GM21515 (cell line): ENCODE measurements around the gene LUC7L.
"Not testable (repeated sequence)": the region's sequence is repeated elsewhere in the genome, so short reads cannot be mapped to it uniquely, and the experiment has no call there.

ENCODE experiments used
- ATAC-seq: cut with Tn5 transposase; IDR thresholded peaks from one replicate; pipeline ENCODE4 v1.9.1; 2021; ENCODE audit not compliant: unreplicated experiment

LUC7L gene, protein sequence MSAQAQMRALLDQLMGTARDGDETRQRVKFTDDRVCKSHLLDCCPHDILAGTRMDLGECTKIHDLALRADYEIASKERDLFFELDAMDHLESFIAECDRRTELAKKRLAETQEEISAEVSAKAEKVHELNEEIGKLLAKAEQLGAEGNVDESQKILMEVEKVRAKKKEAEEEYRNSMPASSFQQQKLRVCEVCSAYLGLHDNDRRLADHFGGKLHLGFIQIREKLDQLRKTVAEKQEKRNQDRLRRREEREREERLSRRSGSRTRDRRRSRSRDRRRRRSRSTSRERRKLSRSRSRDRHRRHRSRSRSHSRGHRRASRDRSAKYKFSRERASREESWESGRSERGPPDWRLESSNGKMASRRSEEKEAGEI

DNA sequence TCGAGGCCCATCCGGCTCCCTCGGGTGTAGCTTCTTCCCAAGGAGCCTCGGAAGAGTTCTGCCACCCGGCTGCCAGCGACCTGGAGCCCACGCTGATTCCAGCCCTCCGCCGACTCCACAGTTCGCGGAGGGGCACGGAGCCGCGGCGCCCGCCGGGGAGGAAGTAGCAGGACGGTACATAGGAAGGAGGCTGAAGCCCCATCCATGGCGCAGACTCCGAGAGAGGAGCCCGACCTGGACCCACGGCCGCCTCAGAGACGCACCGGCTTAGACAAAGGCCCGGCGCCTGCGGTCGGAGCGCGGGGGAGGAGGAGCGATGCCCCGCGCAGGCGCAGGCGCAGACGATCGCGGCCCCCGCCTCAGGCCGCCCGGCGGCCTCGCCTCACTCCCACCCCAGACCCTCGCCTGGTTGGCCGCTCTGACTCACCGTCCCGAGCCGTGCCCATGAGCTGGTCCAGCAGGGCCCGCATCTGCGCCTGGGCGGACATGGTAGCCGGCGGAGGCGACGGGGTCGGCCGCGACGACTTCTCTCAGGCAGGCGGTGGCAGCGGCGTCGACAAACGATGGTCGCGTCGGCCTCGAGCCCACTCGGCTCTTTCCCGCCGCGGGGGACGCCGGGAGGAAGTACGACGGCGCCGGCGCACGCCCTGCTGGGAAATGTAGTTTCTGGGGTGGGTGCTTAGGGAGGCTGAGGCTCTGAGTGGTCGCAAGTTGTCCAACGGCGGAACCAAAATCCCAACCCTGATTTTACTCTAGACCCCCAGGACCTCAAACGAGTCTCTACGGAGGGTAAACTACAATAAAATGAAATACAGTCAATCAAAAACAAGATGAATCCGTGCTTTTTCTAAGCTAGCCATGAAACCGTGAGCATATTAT lies at the start of gene LUC7L:
Gene LUC7L (minus strand): TSS at position 598 of the 879 bp plus-strand sequence. CDS start 110 bp downstream, at position 488.
- ATAC-seq = peak; percentile 75

DNA sequence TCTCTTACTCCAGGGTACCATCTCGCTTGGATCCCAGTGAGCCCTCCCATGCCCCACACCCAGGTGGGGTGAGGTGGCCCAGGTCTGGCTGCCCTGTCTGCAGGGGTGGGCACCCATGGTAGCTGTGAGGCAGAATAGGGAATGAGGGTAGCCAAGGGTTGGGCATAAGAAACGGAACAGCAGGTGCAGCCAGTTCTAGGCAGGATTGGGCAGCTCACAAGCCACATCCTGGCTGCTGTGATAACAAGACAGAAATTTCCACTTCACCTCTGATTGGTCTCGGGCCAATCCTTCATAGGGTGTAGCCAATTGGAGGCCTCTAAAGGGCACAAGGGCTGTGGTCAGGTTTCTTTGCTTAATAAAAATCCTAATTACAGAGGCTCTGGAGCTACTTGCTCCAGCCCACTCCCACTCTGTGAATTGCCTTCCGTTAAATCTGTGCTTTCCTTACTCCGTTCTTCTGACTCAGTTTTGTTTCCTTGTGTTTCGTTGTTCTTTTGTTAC lies 49.7 kb upstream of the LUC7L start:
- ATAC-seq = no peak

DNA sequence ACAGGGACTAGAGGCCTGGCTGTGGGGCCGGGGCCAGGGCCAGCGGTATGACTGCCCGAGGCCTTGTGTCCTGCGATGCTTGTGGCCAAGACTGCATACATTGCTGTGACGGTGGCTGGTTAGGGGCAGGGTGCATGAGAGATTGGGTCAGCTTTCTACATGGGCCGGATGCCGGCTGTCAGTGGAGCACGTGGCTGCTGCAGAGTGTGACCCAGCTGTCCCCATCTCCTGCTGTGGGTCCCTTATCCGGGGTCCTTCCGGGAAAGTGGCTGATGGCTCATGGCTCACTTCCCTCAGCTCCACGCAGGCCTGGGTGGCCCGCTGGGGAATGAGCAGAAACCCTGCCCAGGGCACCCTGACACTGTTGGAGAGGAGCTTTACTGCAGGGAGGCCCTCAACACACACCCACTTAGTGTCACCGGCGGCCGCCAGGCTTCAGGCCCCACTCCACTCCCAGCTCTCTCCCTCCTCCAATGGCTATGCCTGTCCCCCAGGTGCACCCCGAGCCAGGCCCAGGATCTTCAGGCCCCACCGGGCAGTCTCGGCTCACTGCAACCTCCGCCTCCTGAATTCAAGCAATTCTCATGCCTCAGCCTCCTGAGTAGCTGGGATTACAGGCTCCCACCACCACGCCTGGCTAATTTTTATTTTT lies 47.3 kb upstream of the LUC7L start:
- no peak for ATAC-seq

DNA sequence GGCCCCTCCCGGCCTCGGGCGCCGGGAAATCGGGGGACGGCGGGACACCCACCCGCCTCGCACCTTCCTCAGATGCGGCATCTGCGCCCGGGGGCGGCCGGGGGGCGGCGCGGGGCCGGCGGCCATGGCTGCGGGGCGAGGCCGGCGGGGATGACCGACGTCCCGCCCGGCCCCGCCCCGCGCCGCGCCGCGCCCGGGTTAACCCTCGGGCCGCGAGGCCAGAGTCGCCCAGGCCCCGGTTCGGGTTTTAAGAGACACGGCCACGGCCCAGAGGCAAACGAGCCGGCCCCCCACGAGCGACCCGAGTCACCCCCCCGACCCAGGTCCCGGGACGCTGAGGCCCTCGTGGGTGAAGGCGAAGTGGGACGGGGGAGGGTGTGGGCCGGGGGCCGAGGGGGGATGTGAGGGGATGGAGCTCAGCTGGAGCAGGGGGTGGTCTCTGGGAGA lies 46.6 kb upstream of the LUC7L start, which contains the start of gene RGS11:
Gene RGS11 (minus strand): TSS at position 159 of the 447 bp plus-strand sequence. CDS start 33 bp downstream, at position 126.
- no peak for ATAC-seq

DNA sequence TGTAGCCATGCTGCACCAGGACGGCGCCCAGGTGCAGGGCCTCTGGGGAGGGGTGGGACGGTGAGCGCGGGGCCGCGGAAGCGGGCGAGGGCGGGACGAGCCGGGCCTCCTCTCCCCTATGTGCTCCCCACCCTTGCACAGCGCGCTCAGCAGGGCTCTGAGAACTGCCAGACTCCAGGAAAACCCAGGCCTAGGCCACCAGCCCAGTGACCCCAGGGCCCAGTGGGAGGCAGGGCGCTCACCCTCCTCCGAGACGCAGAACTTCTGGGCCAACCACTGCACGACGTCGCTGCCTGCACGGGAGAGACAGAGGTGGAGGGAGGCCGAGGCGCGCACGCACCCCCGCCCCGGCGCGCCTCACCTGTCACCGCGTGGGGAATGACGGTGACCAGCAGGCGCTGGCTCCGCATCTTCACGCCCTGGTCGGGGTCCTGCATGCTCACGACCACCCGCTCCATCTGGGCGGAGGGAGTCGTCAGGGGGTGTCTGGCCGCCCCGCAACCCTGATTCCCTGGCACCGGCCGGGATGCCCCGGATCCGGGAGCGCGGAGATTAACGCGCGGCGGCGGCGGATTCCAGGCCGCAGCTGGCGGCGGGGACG lies 45.9 kb upstream of the LUC7L start:
- no peak for ATAC-seq

DNA sequence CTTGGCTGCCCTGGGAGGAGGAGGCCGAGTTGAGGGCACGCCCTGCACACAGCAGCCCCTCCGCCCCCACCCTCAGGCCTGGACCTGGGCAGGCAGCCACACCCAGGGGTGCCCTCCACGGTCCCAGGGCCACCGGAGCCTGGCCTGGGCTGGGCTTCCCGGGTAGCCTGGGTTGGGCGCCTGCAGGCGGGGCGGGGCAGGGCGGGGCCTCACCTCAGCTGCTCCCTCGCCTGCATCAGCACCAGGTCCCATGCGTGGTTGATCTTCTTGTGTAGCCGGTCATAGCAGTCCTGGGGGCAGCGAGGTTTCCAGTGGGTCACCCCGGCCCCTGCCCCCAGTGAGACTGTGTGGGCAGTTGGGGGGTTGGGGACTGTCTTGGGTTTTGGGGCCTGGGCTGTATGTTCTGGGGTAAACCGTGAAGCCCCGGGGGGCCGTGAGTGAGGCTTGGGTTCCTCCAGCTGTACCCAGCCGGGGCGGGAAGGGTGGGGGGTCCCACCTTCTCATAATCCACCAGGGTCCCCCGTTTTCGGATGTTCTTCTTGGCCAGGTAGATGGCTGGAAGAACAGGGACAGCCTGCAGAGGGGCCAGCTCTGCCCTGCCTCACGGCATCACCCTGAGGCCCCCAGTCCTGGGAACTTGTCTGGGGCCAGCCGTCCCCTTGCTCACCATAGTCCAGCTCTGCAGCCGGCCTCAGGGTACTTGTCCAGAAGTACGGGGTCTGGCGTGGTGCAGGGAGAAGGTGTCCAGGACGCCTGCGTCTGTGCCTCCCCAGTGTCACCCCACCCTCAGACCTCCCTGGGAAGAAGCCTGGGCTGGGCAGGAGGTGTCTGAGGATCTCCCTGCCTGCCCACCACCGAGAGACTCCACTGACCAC lies 44.5 kb upstream of the LUC7L start:
- ATAC-seq = no peak

DNA sequence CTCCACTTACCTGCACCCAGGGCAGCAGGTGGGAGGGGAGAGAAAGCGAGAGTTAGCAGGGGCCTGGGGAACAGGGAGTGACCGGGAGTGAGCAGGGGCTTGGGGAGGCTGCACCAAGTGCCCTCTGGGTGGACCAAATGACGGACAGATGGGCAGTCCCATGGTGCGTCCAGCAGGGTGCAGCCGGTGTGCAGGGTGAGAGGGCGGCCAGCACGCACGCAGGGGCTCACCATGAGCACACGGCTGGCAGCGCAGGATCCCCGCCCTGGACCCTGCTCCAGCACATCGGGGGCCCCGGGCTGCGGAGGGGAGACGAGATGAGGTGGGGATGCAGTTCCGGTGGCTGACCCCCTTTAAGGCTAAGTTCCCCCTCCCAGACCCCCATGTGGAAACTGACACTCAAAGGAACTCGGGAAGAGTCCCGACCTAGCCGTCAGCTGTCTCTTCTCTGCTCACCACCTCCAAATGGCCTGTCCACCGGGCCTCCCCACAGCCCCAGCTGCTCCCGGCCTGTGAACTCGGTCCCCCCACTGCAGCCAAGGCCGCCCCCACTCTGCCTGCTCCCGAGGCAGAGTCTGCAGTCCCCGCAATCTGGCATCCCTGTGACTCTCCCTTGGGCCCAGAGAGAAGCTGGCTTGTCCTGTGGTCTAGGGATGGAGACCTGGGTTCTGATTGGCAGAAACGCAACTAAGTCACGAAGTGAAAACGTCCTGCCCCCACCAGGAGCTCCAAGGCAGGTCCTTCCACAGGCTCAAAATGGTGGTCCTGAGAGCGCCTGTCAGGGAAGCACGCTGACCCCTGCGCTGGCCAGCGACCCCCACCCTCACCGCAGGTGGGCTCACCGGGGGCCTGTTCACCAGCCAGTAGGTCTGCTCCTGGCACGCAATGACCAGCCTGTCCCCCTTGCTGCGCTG lies 43.6 kb upstream of the LUC7L start:
- no peak for ATAC-seq

DNA sequence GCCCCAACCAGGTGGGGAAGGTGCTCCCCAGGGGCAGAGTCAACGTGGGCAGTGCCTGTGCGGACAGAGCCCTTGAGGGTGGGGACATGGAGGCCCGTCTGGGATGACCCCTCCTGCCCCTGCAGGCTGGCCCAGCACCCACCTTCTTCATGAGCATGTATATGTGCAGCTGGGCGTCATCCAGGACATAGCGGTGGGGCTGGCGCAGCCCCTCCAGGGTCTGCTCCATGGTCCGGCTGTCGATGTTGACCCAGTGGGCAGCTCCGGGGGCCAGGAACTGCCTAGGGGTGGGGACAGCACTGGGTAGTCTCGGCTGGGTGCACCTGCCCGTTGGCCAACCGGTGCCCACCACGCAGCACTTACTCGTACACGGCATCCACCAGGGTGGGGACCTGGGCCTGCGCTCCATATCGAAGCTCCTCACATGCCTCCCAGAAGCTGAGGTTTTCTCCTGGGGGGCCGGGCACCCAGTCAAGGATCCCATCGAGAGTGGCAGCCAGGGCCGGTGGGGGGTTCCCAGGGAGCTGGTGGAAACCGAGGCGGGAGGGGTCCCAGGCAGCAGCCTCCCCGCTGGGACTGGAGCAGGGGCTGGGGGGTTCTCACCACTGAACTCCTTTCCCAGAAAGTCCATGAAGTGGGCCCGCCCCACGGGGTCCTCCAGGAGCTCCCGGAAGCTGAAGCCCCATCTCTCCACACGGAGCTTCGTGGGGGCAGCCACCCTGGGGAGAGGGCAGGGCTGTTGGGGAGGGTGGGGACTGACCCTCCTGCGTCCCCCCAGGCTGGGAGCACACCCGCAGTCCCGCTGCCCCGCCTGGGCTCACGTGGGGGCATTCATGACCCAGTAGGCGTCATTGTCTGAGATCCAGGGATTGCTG lies 41.4 kb upstream of the LUC7L start:
- no peak for ATAC-seq

DNA sequence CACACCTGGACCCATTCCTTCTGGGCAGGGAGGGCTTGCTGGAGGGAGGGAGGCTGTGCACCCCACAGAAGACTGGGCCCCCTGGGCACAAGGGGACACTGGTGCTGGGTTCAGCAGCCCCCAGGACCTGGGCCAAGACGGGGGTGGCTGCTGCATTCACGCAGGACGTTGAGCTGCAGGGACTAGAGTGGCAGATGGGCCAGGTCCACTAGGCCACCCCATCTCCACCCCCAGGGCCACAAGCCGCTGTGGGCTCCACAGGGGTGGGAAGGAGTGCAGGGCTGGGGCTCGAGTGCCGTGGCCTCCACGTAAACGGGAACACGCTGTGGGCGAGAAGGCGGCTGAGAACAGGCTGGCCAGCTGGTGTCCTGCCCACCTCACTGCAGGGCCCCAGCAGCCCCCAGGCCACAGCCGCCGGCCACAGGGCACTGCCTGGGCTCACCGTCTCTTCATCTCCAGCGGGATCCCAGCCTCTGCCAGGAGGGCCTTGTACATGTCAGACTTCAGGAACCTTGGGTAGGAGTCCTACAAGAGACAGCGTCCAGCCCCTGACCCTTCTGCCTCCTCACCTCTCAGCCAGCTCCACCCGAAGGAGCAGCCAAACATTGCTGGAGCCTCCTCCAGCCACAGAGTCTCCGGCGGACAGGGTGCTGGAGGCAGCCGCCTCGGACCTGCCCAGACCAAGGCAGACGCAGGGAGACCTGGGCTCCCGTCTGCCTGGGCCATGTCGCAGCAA lies 40.0 kb upstream of the LUC7L start:
- no peak for ATAC-seq

DNA sequence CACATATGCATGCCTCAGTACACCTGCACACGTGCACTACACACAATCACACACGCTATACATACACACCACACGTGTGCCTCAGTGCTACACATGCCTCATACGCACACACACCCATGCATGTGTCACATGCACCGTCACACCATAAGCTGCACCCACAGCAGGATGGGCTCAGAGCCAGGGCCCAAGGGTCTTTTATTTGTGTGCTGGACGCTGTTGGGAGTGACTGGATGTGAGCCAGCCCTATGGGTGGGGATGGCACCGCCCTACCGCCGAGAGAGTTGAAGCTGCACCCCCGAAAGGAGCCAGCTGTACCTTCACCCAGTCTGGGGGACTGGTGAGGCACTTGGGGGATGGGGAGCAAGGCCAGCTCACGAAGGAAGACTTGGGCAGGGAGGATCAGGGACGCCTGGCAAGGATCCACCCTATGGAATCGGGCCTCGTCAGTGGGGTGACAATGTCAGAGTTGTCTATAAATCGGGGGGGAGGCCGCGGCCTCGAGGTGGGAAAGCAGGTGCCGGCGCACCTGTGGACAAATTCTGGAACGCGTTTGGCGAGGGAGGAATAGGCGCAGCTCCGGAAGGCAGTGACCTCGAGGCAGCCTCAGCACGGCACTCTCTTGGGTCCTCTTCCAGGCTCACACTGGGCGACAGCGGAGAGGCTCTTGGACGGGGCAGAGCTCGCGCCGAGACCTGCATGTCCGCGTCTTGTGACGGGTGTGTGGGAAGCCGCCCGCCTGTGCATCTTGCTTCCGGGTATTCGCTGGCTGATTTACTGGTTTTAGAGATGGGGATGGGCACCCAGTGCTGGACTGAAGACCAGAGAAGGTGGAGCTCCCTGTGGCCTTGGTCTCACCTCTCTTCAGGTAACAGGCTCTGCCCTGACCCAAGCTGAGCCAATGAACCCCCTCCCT lies 39.1 kb upstream of the LUC7L start:
- ATAC-seq = no peak

DNA sequence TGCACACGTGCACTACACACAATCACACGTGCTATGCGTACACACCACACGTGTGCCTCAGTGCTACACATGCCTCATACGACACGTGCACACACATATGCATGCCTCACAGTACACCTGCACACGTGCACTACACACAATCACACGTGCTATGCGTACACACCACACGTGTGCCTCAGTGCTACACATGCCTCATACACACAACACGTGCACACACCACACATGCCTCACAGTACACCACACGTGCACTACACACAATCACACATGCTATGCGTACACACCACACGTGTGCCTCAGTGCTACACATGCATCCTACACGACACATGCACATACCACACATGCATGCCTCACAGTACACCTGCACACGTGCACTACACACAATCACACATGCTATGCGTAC lies 38.3 kb upstream of the LUC7L start:
- ATAC-seq = not testable (repeated sequence)

DNA sequence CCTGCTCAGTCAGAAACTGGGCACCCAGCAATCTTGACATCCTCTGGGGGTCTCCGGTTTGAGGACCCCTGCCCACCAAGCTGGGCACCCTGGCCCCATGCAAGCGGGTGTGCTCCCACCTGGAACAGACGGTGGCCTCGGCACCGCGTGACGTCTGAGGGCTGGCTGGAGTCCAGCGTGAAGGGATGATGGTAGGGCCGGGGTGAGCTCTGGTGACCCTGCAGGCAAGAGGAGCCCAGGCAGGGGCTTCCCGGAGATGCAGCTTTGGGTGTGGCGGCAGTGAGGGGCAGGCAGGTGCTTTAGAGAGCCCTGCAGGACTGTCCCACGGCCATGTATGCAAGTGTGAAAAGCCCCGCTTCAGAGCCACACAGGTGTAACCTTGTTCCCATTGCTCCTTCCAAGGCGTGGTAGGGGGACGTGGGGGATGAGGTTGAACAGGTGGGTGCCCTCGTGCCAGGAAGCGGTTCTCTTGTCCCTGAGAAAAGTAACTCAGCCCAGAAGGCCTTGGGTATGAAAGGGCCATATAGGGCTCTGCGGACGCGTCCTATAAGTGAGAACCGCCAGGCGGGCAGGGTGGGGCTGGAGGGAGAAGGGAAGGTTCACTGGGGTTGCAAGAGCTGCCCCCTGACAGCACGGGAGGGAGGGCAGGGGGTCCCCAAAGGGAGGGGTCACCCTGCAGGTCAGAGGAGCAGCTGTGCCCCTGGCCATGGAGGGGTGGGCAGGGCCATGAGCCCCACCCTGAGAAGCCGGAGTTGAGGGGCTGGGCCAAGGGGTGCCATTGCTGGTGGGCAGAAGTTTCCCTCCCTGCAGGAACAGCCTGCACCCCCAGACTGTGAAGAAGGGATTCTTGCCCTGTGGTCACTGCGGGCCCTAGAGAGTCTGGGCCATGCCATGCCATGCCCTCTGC lies 37.3 kb upstream of the LUC7L start:
- no peak for ATAC-seq

DNA sequence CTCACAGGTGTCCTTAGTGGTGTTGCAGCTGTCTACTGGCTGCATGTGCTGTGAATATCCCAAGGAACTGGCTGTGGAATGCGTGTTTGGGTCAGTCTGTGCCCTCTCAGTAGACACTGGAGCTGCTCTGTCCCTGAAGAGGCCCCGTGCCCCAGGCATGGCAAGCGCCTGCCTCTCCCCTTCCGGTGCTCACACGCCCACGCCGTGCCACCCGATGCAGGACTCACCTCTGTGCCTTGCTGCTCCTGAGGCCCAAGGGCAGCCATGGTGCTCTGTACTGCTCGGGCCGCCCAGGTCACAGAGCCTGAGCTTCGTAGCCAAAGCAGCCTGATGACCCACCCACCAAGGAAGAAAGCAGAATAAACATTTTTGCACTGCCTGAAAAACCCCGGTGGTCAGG lies 36.5 kb upstream of the LUC7L start:
- no peak for ATAC-seq

DNA sequence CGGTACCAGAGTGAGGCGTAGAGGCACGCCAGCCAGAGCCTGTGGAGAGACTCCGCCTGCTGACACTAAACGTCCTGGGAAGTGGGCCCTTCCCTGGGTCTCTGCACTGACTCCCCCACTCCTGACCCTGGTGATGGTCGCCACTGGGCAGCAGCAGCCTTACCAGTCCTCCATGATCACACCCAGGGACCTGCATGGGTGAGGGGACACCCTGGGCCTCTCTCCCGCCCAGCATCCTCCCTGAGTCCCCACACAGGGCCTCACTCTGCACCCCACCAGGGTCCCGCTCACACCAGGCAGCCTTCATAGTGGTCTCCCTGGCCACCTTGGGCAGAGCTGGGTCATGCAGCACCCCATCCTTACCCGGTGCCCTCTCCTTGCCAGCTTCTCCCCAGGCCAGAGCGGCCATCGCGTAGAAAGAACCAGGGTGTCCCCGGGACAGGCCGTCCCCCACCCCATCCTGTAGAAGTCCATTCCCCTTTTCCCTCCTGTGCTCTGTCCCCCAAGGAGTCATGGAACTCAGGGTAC lies 35.8 kb upstream of the LUC7L start:
- no peak for ATAC-seq

DNA sequence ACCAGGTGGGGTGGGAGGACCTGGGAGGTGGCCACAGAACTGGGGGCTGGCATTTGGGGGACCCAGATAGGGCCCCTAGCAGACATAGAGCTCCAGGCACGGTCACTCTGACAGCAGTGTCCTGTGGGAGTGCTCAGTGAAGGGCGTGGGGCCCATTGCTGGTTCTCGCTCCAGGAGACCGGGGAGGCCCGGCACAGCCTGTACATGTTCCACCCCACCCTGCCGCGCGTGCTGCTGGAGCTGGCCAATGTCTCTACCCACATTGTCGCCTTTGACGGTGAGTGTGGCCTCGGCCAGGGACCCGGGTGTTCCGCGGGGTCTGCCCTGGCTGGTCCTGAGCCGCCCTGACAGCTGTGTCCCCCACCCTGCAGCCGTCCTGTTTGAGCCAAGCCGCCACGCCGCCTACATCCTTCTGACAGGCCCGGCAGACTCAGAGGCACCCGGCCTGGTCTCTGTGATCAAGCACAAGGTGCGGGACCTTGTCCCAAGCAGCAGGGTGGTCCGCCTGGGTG lies 35.2 kb upstream of the LUC7L start:
- no peak for ATAC-seq
